Colonic mucosa (tissue), 4 donors: ENCODE results near the gene OSBPL9. TPM values are rescaled to one million over a fixed set of nuclear protein-coding genes. Genes with fewer than 3 reads are reported as not detected.

Experiments
- DNase-seq: peaks from one replicate; pipeline ENCODE4 v3.0.0-alpha.2; 2020
- H3K27ac ChIP-seq: fragments of 200-600 bp; one replicate; pipeline ENCODE4 v1.8.0; 2021
- H3K27me3 ChIP-seq: fragments of 200-600 bp; one replicate; pipeline ENCODE4 v1.8.0; 2021
- H3K36me3 ChIP-seq: fragments of 200-600 bp; one replicate; pipeline ENCODE4 v1.8.0; 2021
- H3K4me1 ChIP-seq: fragments of 200-600 bp; one replicate; pipeline ENCODE4 v1.8.0; 2021; ENCODE audit warnings: mild to moderate bottlenecking
- H3K4me3 ChIP-seq: fragments of 200-600 bp; one replicate; pipeline ENCODE4 v1.8.0; 2021
- H3K9ac ChIP-seq, 2 donors: one replicate each; pipeline ENCODE4 v1.7.0; 2013; ENCODE audit warnings: control low read depth in 2 of 2, low read depth in 2 of 2, low read length in 2 of 2
- H3K9me3 ChIP-seq: fragments of 200-600 bp; one replicate; pipeline ENCODE4 v1.8.0; 2021
- intact Hi-C: fragments of 100-400 bp; cut with DNase I; formaldehyde crosslinking; loops from one replicate; pipeline ENCODE4 v1.14.1; 2022
- total RNA-seq, 2 donors: library from RNA; stranded (reverse); fragmentation: NEBNext Ultra II Directional in 1 of 2; extraction: Animal tissue kit (Norgen Biotek cat#: 25700) in 1 of 2; gene quantifications; one replicate each; pipeline ENCODE4 v1.2.1, GENCODE V29; 2021
- TF ChIP-seq, protein P1 (sequence below): fragments of 200-600 bp; IDR thresholded peaks from one replicate; pipeline ENCODE4 v1.8.0; 2022; ENCODE audit warnings: antibody characterized with exemption, mild to moderate bottlenecking
- donor health status: healthy.
- donor health status: DM: no; HTN: no; CAD: no.
- donor health status: DM: no; HTN: no; CAD: no.

Gene OSBPL9
- total RNA-seq, 2 donors from 2014 or later: 37.3 to 59.6 TPM

DNA sequence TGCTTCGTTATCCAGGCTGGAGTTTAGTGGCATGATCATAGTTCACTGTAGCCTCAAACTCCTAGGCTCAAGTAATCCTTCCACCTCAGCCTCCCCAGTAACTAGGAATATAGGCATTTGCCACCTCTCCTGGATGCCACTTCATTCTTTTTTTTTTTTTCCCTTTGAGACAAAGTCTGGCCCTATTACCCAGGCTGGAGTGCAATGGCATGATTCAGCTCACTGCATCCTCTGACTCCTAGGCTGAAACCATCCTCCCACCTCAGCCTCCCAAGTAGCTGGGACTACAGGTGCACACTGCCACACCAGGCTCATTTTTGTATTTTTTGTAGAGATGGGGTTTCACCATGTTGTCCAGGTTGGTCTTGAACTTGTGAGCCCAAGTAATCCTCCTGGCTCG is 19.3 kb downstream of the OSBPL9 start:
- no peaks in the 10 kb centered on the region for H3K4me1 ChIP-seq
- H3K9me3 ChIP-seq: no peaks in the 10 kb centered on the region
- H3K27me3 ChIP-seq: no peaks in the 10 kb centered on the region
- no peak overlapping the region for H3K27ac ChIP-seq
- DNase-seq: no peak
- peak overlapping the region in 1 of 2 donors; percentile 14 for H3K9ac ChIP-seq
- no peaks in the 10 kb centered on the region for H3K36me3 ChIP-seq
- TF ChIP-seq, protein P1, sequence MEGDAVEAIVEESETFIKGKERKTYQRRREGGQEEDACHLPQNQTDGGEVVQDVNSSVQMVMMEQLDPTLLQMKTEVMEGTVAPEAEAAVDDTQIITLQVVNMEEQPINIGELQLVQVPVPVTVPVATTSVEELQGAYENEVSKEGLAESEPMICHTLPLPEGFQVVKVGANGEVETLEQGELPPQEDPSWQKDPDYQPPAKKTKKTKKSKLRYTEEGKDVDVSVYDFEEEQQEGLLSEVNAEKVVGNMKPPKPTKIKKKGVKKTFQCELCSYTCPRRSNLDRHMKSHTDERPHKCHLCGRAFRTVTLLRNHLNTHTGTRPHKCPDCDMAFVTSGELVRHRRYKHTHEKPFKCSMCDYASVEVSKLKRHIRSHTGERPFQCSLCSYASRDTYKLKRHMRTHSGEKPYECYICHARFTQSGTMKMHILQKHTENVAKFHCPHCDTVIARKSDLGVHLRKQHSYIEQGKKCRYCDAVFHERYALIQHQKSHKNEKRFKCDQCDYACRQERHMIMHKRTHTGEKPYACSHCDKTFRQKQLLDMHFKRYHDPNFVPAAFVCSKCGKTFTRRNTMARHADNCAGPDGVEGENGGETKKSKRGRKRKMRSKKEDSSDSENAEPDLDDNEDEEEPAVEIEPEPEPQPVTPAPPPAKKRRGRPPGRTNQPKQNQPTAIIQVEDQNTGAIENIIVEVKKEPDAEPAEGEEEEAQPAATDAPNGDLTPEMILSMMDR: no peak
- intact Hi-C loops: no loop called here
- H3K4me3 ChIP-seq: no peak overlapping the region

DNA sequence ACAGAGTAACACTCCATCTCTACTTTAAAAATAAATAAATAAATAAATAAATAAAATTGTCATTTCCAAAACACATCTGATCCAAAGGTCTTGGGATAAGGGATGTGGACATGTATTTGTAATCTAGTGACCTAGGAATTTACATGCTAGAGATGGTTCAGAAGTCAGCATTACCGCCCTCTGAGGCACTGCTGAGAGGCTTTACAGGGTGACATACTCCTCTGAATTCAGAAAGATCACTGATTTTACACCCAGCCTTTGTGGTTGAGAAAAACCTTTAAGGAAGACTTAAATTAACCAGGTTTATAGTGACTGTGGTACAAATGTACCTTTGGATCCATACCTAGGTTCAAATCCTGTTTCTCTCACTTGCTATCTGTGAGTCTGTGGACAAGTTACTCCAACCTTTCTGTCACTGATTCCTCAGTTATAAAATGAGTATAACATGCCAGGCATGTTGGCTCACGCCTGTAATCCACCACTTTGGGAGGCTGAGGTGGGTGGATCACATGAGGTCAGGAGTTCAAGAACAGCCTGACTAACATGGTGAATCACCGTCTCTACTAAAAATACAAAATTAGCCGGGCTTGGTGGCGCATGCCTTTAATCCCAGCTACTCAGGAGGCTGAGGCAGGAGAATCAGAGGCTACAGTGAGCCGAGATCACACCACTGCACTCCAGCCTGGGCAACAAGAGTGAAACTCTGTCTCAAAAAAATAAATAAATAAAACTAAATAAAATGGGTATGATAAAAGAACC is 20.1 kb downstream of the OSBPL9 start:
- no peak overlapping the region for H3K4me3 ChIP-seq
- H3K9me3 ChIP-seq: no peaks in the 10 kb centered on the region
- no peaks in the 10 kb centered on the region for H3K27me3 ChIP-seq
- H3K27ac ChIP-seq: no peak overlapping the region
- H3K36me3 ChIP-seq: no peaks in the 10 kb centered on the region
- intact Hi-C loops: no loop called here
- no peak overlapping the region for H3K9ac ChIP-seq
- TF ChIP-seq, protein P1: no peak
- no peaks in the 10 kb centered on the region for H3K4me1 ChIP-seq
- peak; percentile 27 for DNase-seq

DNA sequence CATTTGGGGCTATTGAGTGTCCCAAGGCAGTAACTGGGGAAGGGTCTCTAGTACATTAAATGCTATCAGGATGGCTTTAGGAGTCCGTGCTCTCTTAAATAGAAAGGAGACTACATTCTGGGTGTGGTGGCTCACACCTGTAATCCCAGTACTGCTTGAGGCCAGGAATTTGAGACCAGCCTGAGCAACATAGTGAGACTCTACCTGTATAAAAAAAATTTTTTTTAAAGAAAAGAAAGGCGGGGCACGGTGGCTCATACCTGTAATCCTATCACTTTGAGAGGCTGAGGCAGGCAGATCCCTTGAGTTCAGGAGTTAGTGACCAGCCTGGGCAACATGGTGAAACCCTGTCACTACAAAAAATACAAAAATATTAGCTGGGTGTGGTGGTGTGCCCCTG is 21.5 kb downstream of the OSBPL9 start:
- no peak for DNase-seq
- TF ChIP-seq, protein P1: no peak
- H3K9me3 ChIP-seq: no peaks in the 10 kb centered on the region
- no peak overlapping the region for H3K9ac ChIP-seq
- H3K4me1 ChIP-seq: no peaks in the 10 kb centered on the region
- intact Hi-C loops: no loop called here
- no peak overlapping the region for H3K27ac ChIP-seq
- no peaks in the 10 kb centered on the region for H3K36me3 ChIP-seq
- no peak overlapping the region for H3K4me3 ChIP-seq
- H3K27me3 ChIP-seq: no peaks in the 10 kb centered on the region

DNA sequence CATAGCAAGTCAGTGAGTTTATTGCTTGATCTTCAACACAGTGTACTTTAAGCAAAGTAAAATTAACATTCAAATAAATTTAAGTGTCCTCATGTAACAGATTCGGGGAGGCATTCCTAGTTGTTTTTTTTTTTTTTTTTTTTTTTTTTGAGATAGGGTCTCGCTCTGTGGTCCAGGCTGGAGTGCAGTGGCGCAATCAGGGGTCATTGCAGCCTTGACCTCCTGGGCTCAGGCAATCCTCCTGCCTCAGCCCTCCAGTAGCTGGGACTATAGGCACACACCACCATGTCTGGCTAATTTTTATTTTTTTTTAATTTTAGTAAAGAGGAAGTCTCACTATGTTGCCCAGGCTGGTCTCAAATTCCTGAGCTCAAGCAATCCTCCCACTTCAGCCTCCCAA is 22.8 kb downstream of the OSBPL9 start:
- Histone ChIP-seq H3K4me3 (no peak overlapping the region), H3K27me3 (no peaks in the 10 kb centered on the region), H3K36me3 (no peaks in the 10 kb centered on the region), H3K4me1 (no peaks in the 10 kb centered on the region), H3K9me3 (no peaks in the 10 kb centered on the region), H3K27ac (no peak overlapping the region), H3K9ac (no peak overlapping the region)
- intact Hi-C loops: no loop called here
- DNase-seq: no peak
- TF ChIP-seq, protein P1: no peak

DNA sequence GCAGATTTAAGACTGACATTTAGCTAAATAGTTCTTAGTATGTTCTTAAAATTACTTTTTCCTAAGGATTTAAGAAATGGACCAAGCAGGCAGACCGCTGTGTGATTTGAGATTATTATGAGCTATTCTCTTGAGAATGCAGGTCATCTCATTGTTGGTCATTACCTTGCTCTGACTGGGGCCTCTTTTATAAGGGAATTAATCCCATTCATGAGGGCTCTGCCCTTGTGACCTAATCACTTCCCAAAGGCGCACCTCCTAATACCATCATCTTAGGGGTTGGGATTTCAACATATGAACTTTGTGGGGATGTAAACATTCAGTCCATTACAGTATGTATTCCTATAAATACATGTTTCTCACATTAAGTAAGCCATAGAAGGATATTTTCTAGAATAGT is 24.2 kb downstream of the OSBPL9 start:
- Histone ChIP-seq H3K4me1 (no peaks in the 10 kb centered on the region), H3K36me3 (no peaks in the 10 kb centered on the region), H3K27ac (no peak overlapping the region), H3K4me3 (no peak overlapping the region), H3K9ac (no peak overlapping the region), H3K27me3 (no peaks in the 10 kb centered on the region), H3K9me3 (no peaks in the 10 kb centered on the region)
- intact Hi-C loops: no loop called here
- TF ChIP-seq, protein P1: no peak
- no peak for DNase-seq
